SK-N-SH (cell line): ENCODE results near the gene LRRIQ3. TPM values are rescaled to one million over a fixed set of nuclear protein-coding genes. Genes with fewer than 3 reads are reported as not detected.

Experiments used
- CTCF ChIA-PET: fragments of 300-600, 350-600 bp; formaldehyde crosslinking; extraction: SDS; loops from one replicate; lab custom pipeline; 2021; lab: Yijun Ruan, JAX
- POLR2A ChIA-PET: fragments of 350-600 bp; sonication (Branson Sonifier 250); formaldehyde crosslinking; extraction: SDS; loops from one replicate; lab custom pipeline; 2020; ENCODE audit warnings: antibody characterized with exemption, inconsistent platforms; lab: Yijun Ruan, JAX
- DNase-seq: peaks from one replicate; pipeline ENCODE4 v3.0.0; 2012
- H2AFZ ChIP-seq: fragments of 200-600 bp; sonication (generic); 2 replicates; pipeline ENCODE4 v1.8.1; 2016; ENCODE audit warnings: antibody characterized with exemption, mild to moderate bottlenecking, low read depth
- H3F3A ChIP-seq: fragments of 200-600 bp; sonication (generic); replicated peaks from 2 replicates; pipeline ENCODE3; 2016; ENCODE audit warnings: antibody characterized with exemption, mild to moderate bottlenecking; ENCODE audit not compliant: insufficient read depth
- H3K27ac ChIP-seq, 2 experiments: fragments of 200-500 bp in 1 of 2; fragments of 200-600 bp in 1 of 2; sonication (Bioruptor generic) in 1 of 2; sonication (generic), shearing (Covaris generic) in 1 of 2; 2 replicates each; pipeline versions ENCODE4 v1.5.1 to v1.6.1; 2014 to 2016; ENCODE audit warnings: low read depth in 2 of 2, inconsistent platforms in 1 of 2, low read length in 1 of 2, mild to moderate bottlenecking in 1 of 2, mixed read lengths in 1 of 2
- H3K27me3 ChIP-seq: fragments of 200-600 bp; sonication (generic), shearing (Covaris generic); 2 replicates; pipeline ENCODE4 v1.6.1; 2016; ENCODE audit warnings: mixed run types; ENCODE audit not compliant: insufficient read depth
- H3K36me3 ChIP-seq, 2 experiments: fragments of 200-500 bp in 1 of 2; fragments of 200-600 bp in 1 of 2; sonication (Bioruptor generic) in 1 of 2; sonication (generic) in 1 of 2; replicated peaks in 1 of 2; 2 replicates each; pipeline versions ENCODE3 to v1.5.1; 2014 to 2016; ENCODE audit warnings: low read length in 1 of 2, mild to moderate bottlenecking in 1 of 2; ENCODE audit not compliant: insufficient read depth in 2 of 2, control insufficient read depth in 1 of 2
- H3K4me1 ChIP-seq, 2 experiments: fragments of 200-500 bp in 1 of 2; fragments of 200-600 bp in 1 of 2; sonication (Bioruptor generic) in 1 of 2; sonication (generic), shearing (Covaris generic) in 1 of 2; 2 replicates each; pipeline versions ENCODE4 v1.5.1 to v1.6.1; 2014 to 2016; ENCODE audit warnings: low read depth in 1 of 2, low read length in 1 of 2, mixed run types in 1 of 2; ENCODE audit not compliant: insufficient read depth in 2 of 2, control insufficient read depth in 1 of 2
- H3K4me2 ChIP-seq: fragments of 200-600 bp; sonication (generic), shearing (Covaris generic); 2 replicates; pipeline ENCODE4 v1.6.1; 2017; ENCODE audit warnings: mixed run types
- H3K4me3 ChIP-seq, 2 experiments: fragments of 200-500 bp in 1 of 2; fragments of 200-600 bp in 1 of 2; sonication (Bioruptor generic) in 1 of 2; sonication (generic), shearing (Covaris generic) in 1 of 2; 2 replicates each; pipeline versions ENCODE4 v1.5.1 to v1.8.1; 2014 to 2016; ENCODE audit warnings: low read depth in 2 of 2, inconsistent platforms in 1 of 2, low read length in 1 of 2, mild to moderate bottlenecking in 1 of 2, mixed read lengths in 1 of 2, moderate library complexity in 1 of 2
- H3K79me2 ChIP-seq: fragments of 200-600 bp; sonication (generic); 2 replicates; pipeline ENCODE4 v1.8.1; 2017; ENCODE audit warnings: mild to moderate bottlenecking; ENCODE audit not compliant: insufficient read depth
- H3K9ac ChIP-seq: fragments of 200-600 bp; sonication (generic); 2 replicates; pipeline ENCODE4 v1.6.1; 2017; ENCODE audit warnings: mixed run types
- H3K9me2 ChIP-seq: fragments of 200-600 bp; sonication (generic); 2 replicates; pipeline ENCODE4 v1.6.1; 2017; ENCODE audit warnings: mixed run types
- H3K9me3 ChIP-seq: fragments of 200-600 bp; sonication (generic); 2 replicates; pipeline ENCODE4 v1.6.1; 2017; ENCODE audit warnings: mixed run types, mild to moderate bottlenecking, moderate library complexity
- H4K20me1 ChIP-seq: fragments of 200-600 bp; sonication (generic); 2 replicates; pipeline ENCODE4 v1.6.1; 2017; ENCODE audit warnings: mild to moderate bottlenecking, mixed run types; ENCODE audit not compliant: insufficient read depth
- ELF1 ChIP-seq: IDR thresholded peaks from 2 replicates; pipeline ENCODE4 v1.4.0; 2012
- EP300 ChIP-seq, 2 experiments: IDR thresholded peaks; 2 replicates each; pipeline versions ENCODE4 v1.4.0 to v1.6.1; 2012; ENCODE audit warnings: borderline replicate concordance in 1 of 2, low read depth in 1 of 2, low read length in 1 of 2
- GATA2 ChIP-seq: sonication (generic); formaldehyde crosslinking; IDR thresholded peaks from 2 replicates; pipeline ENCODE4 v1.5.0; 2020; ENCODE audit warnings: mild to moderate bottlenecking, missing genetic modification reagents
- IRF3 ChIP-seq: fragments of 150-350 bp; IDR thresholded peaks from 2 replicates; pipeline ENCODE4 v1.6.1; 2016; ENCODE audit warnings: mild to moderate bottlenecking, low read depth, low read length
- MAX ChIP-seq: IDR thresholded peaks from 2 replicates; pipeline ENCODE4 v1.4.0; 2012; ENCODE audit warnings: low read depth
- NFIC ChIP-seq: IDR thresholded peaks from 2 replicates; pipeline ENCODE4 v1.4.0; 2012; ENCODE audit warnings: borderline replicate concordance
- NRF1 ChIP-seq: IDR thresholded peaks from 2 replicates; pipeline ENCODE4 v1.6.1; 2012; ENCODE audit warnings: low read depth, mild to moderate bottlenecking, low read length
- PBX3 ChIP-seq: IDR thresholded peaks from 2 replicates; pipeline ENCODE4; 2012
- RAD21 ChIP-seq: IDR thresholded peaks from 2 replicates; pipeline ENCODE4 v1.6.1; 2012; ENCODE audit warnings: mild to moderate bottlenecking, low read length
- REST ChIP-seq: IDR thresholded peaks from 2 replicates; pipeline ENCODE4 v1.6.1; 2012; ENCODE audit warnings: mild to moderate bottlenecking, low read depth, low read length, moderate library complexity
- RFX5 ChIP-seq: IDR thresholded peaks from 2 replicates; pipeline ENCODE4 v1.6.1; 2012; ENCODE audit warnings: mild to moderate bottlenecking, improper control_type of control experiment, low read length
- RXRA ChIP-seq: IDR thresholded peaks from 2 replicates; pipeline ENCODE4 v1.4.0; 2012; ENCODE audit warnings: low read depth, mild to moderate bottlenecking, borderline replicate concordance
- TEAD4 ChIP-seq: IDR thresholded peaks from 2 replicates; pipeline ENCODE4 v1.4.0; 2012; ENCODE audit warnings: mild to moderate bottlenecking, borderline replicate concordance; ENCODE audit not compliant: insufficient read depth
- WGBS: methylation state at CpG from one replicate; pipeline ENCODE4 v1.1.6; 2017; ENCODE audit warnings: low lambda C conversion rate; 5-methylcytosine and 5-hydroxymethylcytosine counted together
- polyA plus RNA-seq, 3 experiments: library from polyadenylated mRNA; depleted of rRNA; stranded (reverse); fragments of >200 nt; gene quantifications; 2 replicates each; pipeline ENCODE4 v1.2.3, GENCODE V29; 2012
- TF ChIP-seq, protein P1 (sequence below): IDR thresholded peaks from 2 replicates; pipeline ENCODE4 v1.4.0; 2012; ENCODE audit warnings: low read depth, borderline replicate concordance

The LRRIQ3 gene
- polyA plus RNA-seq, 1 of the 3 experiments (the other 2 are of a cell fraction): 0.56 TPM

GRCh38 chr1:74053407-74053806, 144.6 kb downstream of the LRRIQ3 start:
- no peaks in the 10 kb centered on the region for H3K4me1 ChIP-seq
- H2AFZ ChIP-seq: no peak overlapping the region
- H3K27me3 ChIP-seq: no peaks in the 10 kb centered on the region
- no peaks in the 10 kb centered on the region for H3K79me2 ChIP-seq
- WGBS: 13% methylated on average over 1 of the region's 1 CpG
- H4K20me1 ChIP-seq: no peaks in the 10 kb centered on the region
- H3F3A ChIP-seq: no peaks in the 10 kb centered on the region
- H3K9me3 ChIP-seq: no peaks in the 10 kb centered on the region
- no peak overlapping the region for H3K27ac ChIP-seq
- no peak overlapping the region for H3K4me3 ChIP-seq
- CTCF ChIA-PET: no interaction called here
- H3K9me2 ChIP-seq: no peaks in the 10 kb centered on the region
- no peak overlapping the region for H3K9ac ChIP-seq
- H3K36me3 ChIP-seq: no peaks in the 10 kb centered on the region
- no peak overlapping the region for H3K4me2 ChIP-seq
- no peak for DNase-seq
- TF ChIP-seq RAD21 (no peak), EP300 (IDR thresholded peaks at IDR 0.05; ENCODE audit: borderline replicate concordance in 1 of 2, low read depth in 1 of 2, low read length in 1 of 2) (no peak), ELF1 (no peak), GATA2 (CRISPR knock-in tag) (no peak), MAX (no peak), RFX5 (no peak), NRF1 (no peak)
- TF ChIP-seq, protein P1, sequence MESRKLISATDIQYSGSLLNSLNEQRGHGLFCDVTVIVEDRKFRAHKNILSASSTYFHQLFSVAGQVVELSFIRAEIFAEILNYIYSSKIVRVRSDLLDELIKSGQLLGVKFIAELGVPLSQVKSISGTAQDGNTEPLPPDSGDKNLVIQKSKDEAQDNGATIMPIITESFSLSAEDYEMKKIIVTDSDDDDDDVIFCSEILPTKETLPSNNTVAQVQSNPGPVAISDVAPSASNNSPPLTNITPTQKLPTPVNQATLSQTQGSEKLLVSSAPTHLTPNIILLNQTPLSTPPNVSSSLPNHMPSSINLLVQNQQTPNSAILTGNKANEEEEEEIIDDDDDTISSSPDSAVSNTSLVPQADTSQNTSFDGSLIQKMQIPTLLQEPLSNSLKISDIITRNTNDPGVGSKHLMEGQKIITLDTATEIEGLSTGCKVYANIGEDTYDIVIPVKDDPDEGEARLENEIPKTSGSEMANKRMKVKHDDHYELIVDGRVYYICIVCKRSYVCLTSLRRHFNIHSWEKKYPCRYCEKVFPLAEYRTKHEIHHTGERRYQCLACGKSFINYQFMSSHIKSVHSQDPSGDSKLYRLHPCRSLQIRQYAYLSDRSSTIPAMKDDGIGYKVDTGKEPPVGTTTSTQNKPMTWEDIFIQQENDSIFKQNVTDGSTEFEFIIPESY: no peak
- POLR2A ChIA-PET: no interaction called here

DNA sequence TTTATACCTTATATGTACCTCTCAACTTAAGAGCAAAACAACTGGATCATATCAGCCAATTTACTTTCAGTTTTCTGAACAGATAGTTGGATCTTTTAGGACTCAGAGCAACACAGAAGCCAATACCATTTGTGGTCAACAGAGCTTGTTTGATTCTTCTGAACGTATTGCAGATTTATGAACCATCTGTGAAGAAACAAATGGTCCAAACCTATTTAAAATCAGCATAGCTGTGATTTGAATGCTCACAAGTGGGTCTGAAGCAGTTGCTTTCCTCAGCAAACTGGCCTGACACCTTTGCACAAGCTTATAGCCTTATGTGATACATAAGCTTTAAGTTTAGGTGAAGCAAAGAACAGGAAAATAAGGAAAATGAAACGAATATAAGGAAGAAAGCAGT, 147.6 kb downstream of the LRRIQ3 start:
- ChIA-PET CTCF (no interaction called here), POLR2A (no interaction called here)
- Histone ChIP-seq H3K9ac (no peak overlapping the region), H3K4me3 (no peak overlapping the region), H3K79me2 (no peaks in the 10 kb centered on the region), H3K4me2 (no peak overlapping the region), H3K4me1 (no peaks in the 10 kb centered on the region), H4K20me1 (no peaks in the 10 kb centered on the region), H3K27ac (no peak overlapping the region), H3F3A (no peaks in the 10 kb centered on the region), H2AFZ (no peak overlapping the region), H3K9me3 (no peaks in the 10 kb centered on the region), H3K36me3 (no peaks in the 10 kb centered on the region), H3K9me2 (no peaks in the 10 kb centered on the region), H3K27me3 (no peaks in the 10 kb centered on the region)
- DNase-seq: no peak
- TF ChIP-seq TEAD4 (no peak), NRF1 (no peak)
- 6% methylated on average over 2 of the region's 2 CpGs for WGBS

- ChIA-PET CTCF (no interaction called here), POLR2A (no interaction called here)
- Histone ChIP-seq H3K4me3 (no peak overlapping the region), H3F3A (no peaks in the 10 kb centered on the region), H3K36me3 (no peaks in the 10 kb centered on the region), H3K27me3 (no peaks in the 10 kb centered on the region), H3K4me1 (no peaks in the 10 kb centered on the region), H2AFZ (no peak overlapping the region), H4K20me1 (no peaks in the 10 kb centered on the region), H3K9me3 (no peaks in the 10 kb centered on the region), H3K9me2 (no peaks in the 10 kb centered on the region), H3K9ac (no peak overlapping the region), H3K79me2 (no peaks in the 10 kb centered on the region), H3K4me2 (no peak overlapping the region), H3K27ac (no peak overlapping the region)
- DNase-seq: no peak
- no CpG with 5 or more reads among the region's 3 CpGs for WGBS
- no peak for TF ChIP-seq RXRA
- TF ChIP-seq IRF3: no peak
- TF ChIP-seq NFIC: no peak
- TF ChIP-seq RAD21: no peak
- no peak for TF ChIP-seq PBX3
- TF ChIP-seq MAX: no peak
- TF ChIP-seq REST: no peak
Observed at GRCh38 chr1:74038042-74038441, 159.9 kb downstream of the LRRIQ3 start.
